Cardiac fibroblast (primary cell): ENCODE results near the gene MPPED1.

ENCODE experiments used
- DNase-seq, 2 donors: peaks; one replicate each; pipeline versions ENCODE4 v3.0.0 to v3.0.0-alpha.2; 2010; ENCODE audit warnings: low read depth in 2 of 2
- H3K4me3 ChIP-seq, 2 donors: replicated peaks in 1 of 2; 1 replicate in 1 of 2; 2 replicates in 1 of 2; pipeline ENCODE4 v1.5.1; 2011; ENCODE audit warnings: low read depth in 2 of 2, low read length in 2 of 2, mild to moderate bottlenecking in 2 of 2, moderate library complexity in 1 of 2
- TF ChIP-seq, protein P1 (sequence below): IDR thresholded peaks from one replicate; pipeline ENCODE4 v1.5.1; 2011; ENCODE audit warnings: low read depth, mild to moderate bottlenecking, low read length, inconsistent platforms

Gene MPPED1

DNA sequence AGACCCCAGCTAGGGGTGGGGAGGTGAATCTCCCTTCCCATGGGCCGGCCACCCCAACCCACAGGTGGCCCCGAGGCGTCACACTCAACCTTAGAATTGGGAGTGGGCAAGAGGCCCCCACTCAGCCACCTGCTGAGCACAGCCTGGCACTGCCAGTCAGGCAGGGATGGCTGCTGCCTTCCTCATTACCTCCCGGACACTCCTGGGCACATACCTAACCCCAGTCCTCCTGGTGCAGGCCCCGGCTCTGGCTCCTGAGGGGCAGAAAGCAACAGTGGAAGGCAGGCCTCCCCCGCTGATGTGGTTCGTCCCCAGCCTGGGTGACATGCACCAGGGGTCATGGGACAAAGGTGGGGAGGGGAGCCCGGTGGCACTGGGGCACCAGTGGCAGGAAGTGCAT, 103.6 kb downstream of the MPPED1 start:
- no peak overlapping the region for H3K4me3 ChIP-seq
- no peak for DNase-seq
- TF ChIP-seq, protein P1, sequence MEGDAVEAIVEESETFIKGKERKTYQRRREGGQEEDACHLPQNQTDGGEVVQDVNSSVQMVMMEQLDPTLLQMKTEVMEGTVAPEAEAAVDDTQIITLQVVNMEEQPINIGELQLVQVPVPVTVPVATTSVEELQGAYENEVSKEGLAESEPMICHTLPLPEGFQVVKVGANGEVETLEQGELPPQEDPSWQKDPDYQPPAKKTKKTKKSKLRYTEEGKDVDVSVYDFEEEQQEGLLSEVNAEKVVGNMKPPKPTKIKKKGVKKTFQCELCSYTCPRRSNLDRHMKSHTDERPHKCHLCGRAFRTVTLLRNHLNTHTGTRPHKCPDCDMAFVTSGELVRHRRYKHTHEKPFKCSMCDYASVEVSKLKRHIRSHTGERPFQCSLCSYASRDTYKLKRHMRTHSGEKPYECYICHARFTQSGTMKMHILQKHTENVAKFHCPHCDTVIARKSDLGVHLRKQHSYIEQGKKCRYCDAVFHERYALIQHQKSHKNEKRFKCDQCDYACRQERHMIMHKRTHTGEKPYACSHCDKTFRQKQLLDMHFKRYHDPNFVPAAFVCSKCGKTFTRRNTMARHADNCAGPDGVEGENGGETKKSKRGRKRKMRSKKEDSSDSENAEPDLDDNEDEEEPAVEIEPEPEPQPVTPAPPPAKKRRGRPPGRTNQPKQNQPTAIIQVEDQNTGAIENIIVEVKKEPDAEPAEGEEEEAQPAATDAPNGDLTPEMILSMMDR = no peak

DNA sequence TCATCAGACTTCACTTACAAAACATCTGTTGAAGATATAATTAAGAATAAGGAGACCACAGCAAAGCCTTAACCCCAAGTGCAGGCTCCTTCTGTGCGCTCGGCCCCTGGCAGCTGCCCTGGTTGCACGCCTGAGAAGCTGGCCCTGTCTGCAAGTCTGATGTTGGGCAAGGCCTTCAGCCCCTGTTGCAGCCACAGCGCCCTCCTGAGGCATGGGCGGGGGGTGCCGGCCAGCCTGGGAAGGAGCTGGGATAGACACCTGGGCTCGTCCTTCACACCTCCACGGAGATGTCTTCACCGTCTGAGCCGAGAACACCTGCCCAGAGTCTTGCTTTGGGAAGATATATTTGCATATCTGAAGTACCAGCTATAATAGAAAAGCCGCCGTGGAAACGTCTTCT, 104.1 kb downstream of the MPPED1 start:
- TF ChIP-seq, protein P1 = no peak
- no peak for DNase-seq

DNA sequence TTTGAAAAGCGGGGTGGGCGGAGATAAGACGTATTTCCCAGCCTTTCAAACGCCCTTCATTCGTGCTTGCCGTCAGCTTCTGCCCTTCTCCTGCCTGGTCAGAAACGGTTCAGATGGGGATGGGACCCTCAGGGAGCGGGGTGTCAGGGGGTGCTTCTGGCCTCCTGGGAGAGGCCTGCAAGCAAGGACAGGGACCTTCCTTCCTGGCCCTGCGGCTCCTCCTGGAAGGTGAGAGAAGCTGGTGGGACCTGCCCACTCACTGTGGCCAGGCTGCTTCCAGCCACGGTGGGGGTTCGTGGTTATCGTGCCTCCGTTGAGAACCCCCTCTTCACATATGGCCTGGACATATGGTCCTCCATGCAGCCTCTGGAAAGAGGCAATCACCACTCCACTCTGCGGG, 104.6 kb downstream of the MPPED1 start:
- no peak overlapping the region for H3K4me3 ChIP-seq
- TF ChIP-seq, protein P1 = no peak
- DNase-seq = no peak

More for the DNA sequence above, 104.1 kb downstream of the MPPED1 start:
- no peak overlapping the region for H3K4me3 ChIP-seq

DNA sequence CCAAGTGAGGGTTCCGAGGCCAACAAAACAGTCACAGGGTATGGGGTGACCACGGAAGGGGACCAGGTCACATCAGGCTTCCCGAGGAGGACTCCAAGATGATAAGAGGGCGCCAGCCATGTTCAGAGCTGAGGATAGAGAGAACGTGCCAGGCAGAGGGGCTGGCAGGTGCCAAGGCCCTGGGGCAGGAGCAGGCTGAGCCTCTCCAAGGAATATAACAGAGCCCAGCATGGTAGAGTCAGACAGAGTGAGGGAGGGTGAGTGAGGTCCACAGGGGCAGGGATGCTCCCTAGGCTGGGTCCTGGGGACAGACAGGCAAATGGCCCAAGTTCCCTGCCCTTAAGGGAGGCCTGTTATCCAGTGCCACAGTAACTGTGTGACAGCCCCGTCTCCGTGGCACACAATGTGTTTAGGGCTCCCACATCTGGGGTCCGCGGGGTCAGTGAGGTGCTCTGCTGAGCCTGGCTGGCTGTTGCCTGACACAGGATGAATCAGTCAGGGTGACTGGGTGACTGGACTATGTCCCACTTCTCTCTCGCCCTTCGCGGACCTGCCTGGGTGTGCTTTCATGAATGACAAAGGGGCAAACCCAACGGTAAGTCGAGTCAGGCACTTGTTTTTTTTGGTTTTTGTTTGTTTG, 105.3 kb downstream of the MPPED1 start:
- TF ChIP-seq, protein P1 = no peak
- no peak overlapping the region for H3K4me3 ChIP-seq
- no peak for DNase-seq

DNA sequence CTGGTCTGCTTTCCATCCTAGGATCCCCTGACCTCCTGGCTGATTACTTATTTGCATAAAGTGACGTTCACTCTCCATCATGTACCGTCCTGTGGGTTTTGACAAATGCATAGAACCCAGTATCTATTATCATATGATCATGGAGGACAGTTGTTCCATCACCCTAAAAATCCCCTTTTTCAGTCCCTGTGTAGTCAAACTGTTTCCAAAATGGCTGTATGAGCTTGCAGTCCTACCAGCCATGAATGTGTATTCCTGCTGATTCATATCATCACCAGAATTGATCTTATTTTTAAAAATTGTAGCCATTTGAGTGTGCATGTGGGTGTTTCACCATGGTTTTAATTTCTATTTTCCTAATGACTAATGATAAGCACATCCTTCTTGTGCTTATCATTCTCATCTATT, 108.8 kb downstream of the MPPED1 start:
- TF ChIP-seq, protein P1 = no peak
- no peak for DNase-seq
- no peak overlapping the region for H3K4me3 ChIP-seq

DNA sequence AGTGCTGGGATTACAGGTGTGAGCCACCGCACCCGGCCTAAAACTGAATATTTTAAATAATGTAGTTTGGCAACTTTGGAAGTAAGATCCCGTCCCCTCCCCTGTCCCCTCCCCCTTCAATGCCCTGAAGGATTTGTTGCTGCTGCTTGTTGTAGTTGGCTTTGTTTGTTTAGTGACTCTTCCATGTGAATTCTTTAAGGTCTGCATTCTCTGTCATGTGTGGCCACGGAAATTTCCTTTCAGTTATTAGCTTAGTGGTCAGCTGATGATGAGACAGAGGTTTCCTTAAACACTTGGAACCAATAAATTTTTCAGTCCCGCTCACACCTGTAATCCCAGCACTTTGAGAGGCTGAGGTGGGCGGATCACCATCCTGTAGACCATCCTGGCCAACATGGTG, 109.9 kb downstream of the MPPED1 start:
- no peak overlapping the region for H3K4me3 ChIP-seq
- DNase-seq = no peak
- TF ChIP-seq, protein P1 = no peak

DNA sequence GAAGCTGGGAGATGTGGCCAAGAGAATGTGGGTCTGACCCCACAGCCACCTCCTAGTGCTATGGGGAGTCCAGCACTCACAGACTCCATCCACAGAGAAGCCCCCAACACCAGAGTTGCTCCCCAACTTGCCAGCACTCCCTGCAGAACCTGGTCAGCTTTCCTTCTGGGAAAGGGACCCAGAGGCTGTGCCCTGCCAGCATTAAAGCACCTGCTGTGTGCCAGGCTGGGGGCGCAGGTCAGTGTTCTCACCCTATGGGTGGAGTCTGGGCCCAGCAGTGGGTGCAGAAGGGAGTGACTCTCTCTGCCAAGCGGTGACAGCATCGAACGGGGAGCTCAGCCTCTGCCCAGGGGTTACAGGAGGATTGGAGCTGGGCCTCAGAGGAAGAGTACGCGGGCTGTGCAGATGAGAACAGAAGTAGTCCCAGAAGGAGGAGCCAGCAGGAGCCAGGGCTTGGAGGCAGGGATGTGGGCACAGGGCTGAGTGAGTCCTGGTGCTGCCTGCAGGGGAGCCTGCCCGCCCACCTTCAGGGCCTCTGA, 114.4 kb downstream of the MPPED1 start:
- TF ChIP-seq, protein P1 = no peak
- H3K4me3 ChIP-seq = no peak overlapping the region
- no peak for DNase-seq
